Glutamatergic neuron (in vitro differentiated cells): ENCODE measurements around the gene HMGB1. TPM values are rescaled to one million over a fixed set of nuclear protein-coding genes. Genes with fewer than 3 reads are reported as not detected.
A peak's percentile ranks its signal among the peaks of the same experiment; 100 is the strongest.
"Not testable (repeated sequence)": the region's sequence is repeated elsewhere in the genome, so short reads cannot be mapped to it uniquely, and the experiment has no call there.

Experiments
- DNase-seq: peaks from one replicate; pipeline ENCODE4 v3.0.0; 2022
- H3K27ac Mint-ChIP-seq: one replicate; pipeline ENCODE4 v1.8.0; 2020; ENCODE audit warnings: mild to moderate bottlenecking, mixed read lengths, inconsistent platforms; ENCODE audit not compliant: unreplicated experiment
- H3K27me3 Mint-ChIP-seq: one replicate; pipeline ENCODE4 v1.8.0; 2020; ENCODE audit warnings: mild to moderate bottlenecking, moderate library complexity, mixed read lengths, inconsistent platforms; ENCODE audit not compliant: unreplicated experiment
- H3K36me3 Mint-ChIP-seq: one replicate; pipeline ENCODE4 v1.8.0; 2020; ENCODE audit warnings: mild to moderate bottlenecking, mixed read lengths, inconsistent platforms; ENCODE audit not compliant: unreplicated experiment
- H3K4me1 Mint-ChIP-seq: one replicate; pipeline ENCODE4 v1.8.0; 2020; ENCODE audit warnings: mild to moderate bottlenecking, low read depth, mixed read lengths, inconsistent platforms; ENCODE audit not compliant: unreplicated experiment
- H3K4me3 Mint-ChIP-seq: one replicate; pipeline ENCODE4 v1.8.0; 2020; ENCODE audit warnings: mild to moderate bottlenecking, mixed read lengths, inconsistent platforms; ENCODE audit not compliant: unreplicated experiment
- H3K9me3 Mint-ChIP-seq: one replicate; pipeline ENCODE4 v1.8.0; 2020; ENCODE audit warnings: mild to moderate bottlenecking, moderate library complexity, mixed read lengths, inconsistent platforms; ENCODE audit not compliant: unreplicated experiment
- total RNA-seq: library from RNA; stranded (reverse); fragmentation: NEBNext Ultra II Directional; extraction: Animal tissue kit (Norgen Biotek cat#: 25700); gene quantifications from one replicate; pipeline ENCODE4 v1.2.1, GENCODE V29; 2021; ENCODE audit not compliant: unreplicated experiment
- TF ChIP-seq, protein P1 (sequence below): fragments of 200-600 bp; sonication (generic); IDR thresholded peaks from one replicate; pipeline ENCODE4 v1.5.0; 2021; ENCODE audit not compliant: partially characterized antibody, unreplicated experiment

HMGB1 gene
- total RNA-seq, 1 donor from 2014 or later: 501 TPM

GRCh38 chr13:30453727-30454126, 12.0 kb downstream of the HMGB1 start:
- no peak for DNase-seq
- Mint-ChIP-seq H3K27me3 (no peaks in the 10 kb centered on the region), H3K4me3 (no peak overlapping the region), H3K4me1 (peaks cover 8% of the 10 kb centered on the region), H3K9me3 (peaks cover 2% of the 10 kb centered on the region), H3K27ac (no peak overlapping the region), H3K36me3 (no peaks in the 10 kb centered on the region)
- TF ChIP-seq, protein P1, sequence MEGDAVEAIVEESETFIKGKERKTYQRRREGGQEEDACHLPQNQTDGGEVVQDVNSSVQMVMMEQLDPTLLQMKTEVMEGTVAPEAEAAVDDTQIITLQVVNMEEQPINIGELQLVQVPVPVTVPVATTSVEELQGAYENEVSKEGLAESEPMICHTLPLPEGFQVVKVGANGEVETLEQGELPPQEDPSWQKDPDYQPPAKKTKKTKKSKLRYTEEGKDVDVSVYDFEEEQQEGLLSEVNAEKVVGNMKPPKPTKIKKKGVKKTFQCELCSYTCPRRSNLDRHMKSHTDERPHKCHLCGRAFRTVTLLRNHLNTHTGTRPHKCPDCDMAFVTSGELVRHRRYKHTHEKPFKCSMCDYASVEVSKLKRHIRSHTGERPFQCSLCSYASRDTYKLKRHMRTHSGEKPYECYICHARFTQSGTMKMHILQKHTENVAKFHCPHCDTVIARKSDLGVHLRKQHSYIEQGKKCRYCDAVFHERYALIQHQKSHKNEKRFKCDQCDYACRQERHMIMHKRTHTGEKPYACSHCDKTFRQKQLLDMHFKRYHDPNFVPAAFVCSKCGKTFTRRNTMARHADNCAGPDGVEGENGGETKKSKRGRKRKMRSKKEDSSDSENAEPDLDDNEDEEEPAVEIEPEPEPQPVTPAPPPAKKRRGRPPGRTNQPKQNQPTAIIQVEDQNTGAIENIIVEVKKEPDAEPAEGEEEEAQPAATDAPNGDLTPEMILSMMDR: no peak

DNA sequence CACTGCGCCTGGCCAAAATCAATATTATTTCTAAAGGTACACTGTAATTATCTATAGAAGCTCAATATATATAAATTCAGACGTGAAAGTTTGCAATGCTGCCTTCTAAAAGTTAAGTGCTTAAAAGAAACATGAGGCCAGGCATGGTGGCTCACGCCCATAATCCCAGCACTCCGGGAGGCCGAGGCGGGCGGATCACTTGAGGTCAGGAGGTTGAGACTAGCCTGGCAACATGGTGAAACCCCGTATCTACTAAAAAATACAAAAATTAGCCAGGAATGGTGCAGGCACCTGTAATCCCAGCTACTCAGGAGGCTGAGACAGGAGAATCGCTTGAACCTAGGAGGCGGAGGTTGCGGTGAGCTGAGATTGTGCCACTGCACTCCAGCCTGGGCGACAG, 14.3 kb downstream of the HMGB1 start:
- not testable (repeated sequence) for H3K36me3 Mint-ChIP-seq, H3K9me3 Mint-ChIP-seq, H3K4me1 Mint-ChIP-seq, H3K4me3 Mint-ChIP-seq, DNase-seq, H3K27me3 Mint-ChIP-seq, H3K27ac Mint-ChIP-seq

DNA sequence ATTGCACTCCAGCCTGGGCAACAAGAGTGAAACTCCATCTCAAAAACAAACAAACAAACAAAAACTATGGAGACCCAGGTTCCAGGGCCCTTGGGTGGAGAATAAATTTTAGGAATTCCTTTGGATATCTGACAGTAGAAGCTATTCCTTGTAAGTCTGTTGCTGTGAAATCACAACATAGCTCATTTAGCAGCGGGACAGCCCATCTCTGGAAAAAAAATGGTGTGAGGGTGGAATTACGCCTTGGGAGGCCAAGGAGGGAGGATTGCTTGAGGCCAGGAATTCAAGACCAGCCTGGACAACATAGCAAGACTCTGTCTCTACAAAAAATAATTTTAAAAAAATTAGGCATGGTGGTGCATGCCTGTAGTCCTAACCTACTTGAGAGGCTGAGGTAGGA, 15.7 kb downstream of the HMGB1 start:
- H3K27ac Mint-ChIP-seq: no peak overlapping the region
- H3K36me3 Mint-ChIP-seq: no peaks in the 10 kb centered on the region
- peaks cover 7% of the 10 kb centered on the region for H3K27me3 Mint-ChIP-seq
- TF ChIP-seq, protein P1: no peak
- H3K4me1 Mint-ChIP-seq: peaks cover 14% of the 10 kb centered on the region
- H3K9me3 Mint-ChIP-seq: no peaks in the 10 kb centered on the region
- DNase-seq: no peak
- no peak overlapping the region for H3K4me3 Mint-ChIP-seq

- H3K36me3 Mint-ChIP-seq: no peaks in the 10 kb centered on the region
- H3K27ac Mint-ChIP-seq: no peak overlapping the region
- H3K4me3 Mint-ChIP-seq: no peak overlapping the region
- peaks cover 12% of the 10 kb centered on the region for H3K4me1 Mint-ChIP-seq
- no peak for DNase-seq
- TF ChIP-seq, protein P1: no peak
- H3K27me3 Mint-ChIP-seq: peaks cover 10% of the 10 kb centered on the region
- H3K9me3 Mint-ChIP-seq: no peaks in the 10 kb centered on the region
Observed at GRCh38 chr13:30448441-30448840, 17.3 kb downstream of the HMGB1 start.

DNA sequence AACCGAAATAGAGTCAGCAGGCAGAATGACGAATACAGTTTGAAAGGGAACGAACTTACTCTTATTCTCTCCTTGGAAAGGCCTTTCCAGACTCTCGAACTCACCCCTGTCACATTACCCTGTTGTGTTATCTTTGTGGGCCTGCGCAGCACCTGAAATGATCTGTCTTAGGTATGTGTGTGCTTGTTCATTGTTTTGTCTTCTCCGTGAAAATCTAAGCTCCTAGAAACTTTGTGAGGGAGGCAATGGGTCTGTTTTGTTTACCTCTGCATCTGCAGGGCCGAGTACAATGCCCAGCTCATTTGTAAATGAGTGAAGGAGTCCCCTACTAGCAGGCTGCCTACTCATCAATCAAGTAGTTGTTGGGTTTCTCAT, 19.6 kb downstream of the HMGB1 start:
- TF ChIP-seq, protein P1: no peak
- Mint-ChIP-seq H3K4me3 (peak overlapping the region; percentile 44), H3K36me3 (no peaks in the 10 kb centered on the region), H3K9me3 (no peaks in the 10 kb centered on the region), H3K27me3 (peaks cover 10% of the 10 kb centered on the region), H3K4me1 (peaks cover 16% of the 10 kb centered on the region), H3K27ac (no peak overlapping the region)
- no peak for DNase-seq

- Mint-ChIP-seq H3K27me3 (peaks cover 10% of the 10 kb centered on the region), H3K27ac (no peak overlapping the region)
Observed at GRCh38 chr13:30443957-30444404, 21.8 kb downstream of the HMGB1 start.

DNA sequence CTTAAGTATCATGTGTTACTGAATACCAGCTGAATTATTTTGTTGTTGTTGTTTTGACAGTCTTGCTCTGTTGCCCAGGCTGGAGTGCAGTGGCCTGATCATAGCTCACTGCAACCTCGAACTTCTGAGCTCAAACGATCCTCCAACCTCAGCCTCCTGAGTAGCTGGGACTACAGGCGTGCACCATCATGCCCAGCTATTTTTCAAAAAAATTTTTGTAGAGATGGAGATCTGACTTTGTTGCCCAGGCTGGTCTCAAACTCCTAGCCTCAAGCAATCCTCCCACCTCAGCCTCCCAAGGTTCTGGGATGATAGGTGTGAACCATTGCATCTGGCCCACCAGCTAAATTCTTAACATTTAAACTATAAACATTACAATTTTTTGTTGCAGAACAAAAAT, 22.2 kb downstream of the HMGB1 start:
- not testable (repeated sequence) for H3K27me3 Mint-ChIP-seq, H3K9me3 Mint-ChIP-seq, DNase-seq, H3K27ac Mint-ChIP-seq, H3K4me3 Mint-ChIP-seq, H3K36me3 Mint-ChIP-seq
- H3K4me1 Mint-ChIP-seq: peaks cover 16% of the 10 kb centered on the region

More at GRCh38 chr13:30443957-30444404, 21.8 kb downstream of the HMGB1 start:
- no peaks in the 10 kb centered on the region for H3K9me3 Mint-ChIP-seq
- TF ChIP-seq, protein P1: no peak
- peak overlapping the region; percentile 20 for H3K4me3 Mint-ChIP-seq
- H3K4me1 Mint-ChIP-seq: peaks cover 16% of the 10 kb centered on the region
- peak; percentile 27 for DNase-seq
- H3K36me3 Mint-ChIP-seq: no peaks in the 10 kb centered on the region
